A549 (cell line): ENCODE measurements around the gene NCBP3. TPM values are rescaled to one million over a fixed set of nuclear protein-coding genes. Genes with fewer than 3 reads are reported as not detected.

Experiments used
- ATAC-seq, 2 experiments: fragments of 200-7000 bp in 1 of 2; fragments of >200 bp in 1 of 2; cut with Nextera tagmentation in 1 of 2; cut with Tn5 transposase in 1 of 2; 3 replicates each; pipeline versions ENCODE4 v1.8.0 to v1.9.1; 2018 to 2020; ENCODE audit warnings: mild to moderate bottlenecking in 1 of 2, moderate library complexity in 1 of 2
- CTCF ChIA-PET: fragments of 300-600 bp; sonication (Branson Sonifier 250); formaldehyde crosslinking; extraction: SDS; loops from one replicate; lab custom pipeline; 2021; ENCODE audit warnings: antibody characterized with exemption, inconsistent platforms; lab: Yijun Ruan, JAX
- POLR2A ChIA-PET: fragments of 350-600 bp; formaldehyde crosslinking; extraction: SDS; loops from one replicate; lab custom pipeline; 2021; ENCODE audit warnings: antibody characterized with exemption, inconsistent platforms; lab: Yijun Ruan, JAX
- DNase-seq, 2 experiments: peaks; one replicate each; pipeline versions ENCODE4 v3.0.0 to v3.0.0-alpha.2; 2011 to 2016; ENCODE audit warnings: low read depth in 1 of 2, low spot score in 1 of 2
- FAIRE-seq: peaks from 2 replicates; lab custom pipeline; 2011; peaks lifted over from hg19 to GRCh38; lab: Jason Lieb, UNC
- H3K27ac ChIP-seq, 2 experiments: fragments of >200 bp; sonication (Bioruptor Twin); formaldehyde crosslinking; 3 replicates each; pipeline ENCODE4 v1.5.1; 2016 to 2017
- H3K4me1 ChIP-seq: fragments of >200 bp; sonication (Bioruptor Twin); formaldehyde crosslinking; 3 replicates; pipeline ENCODE4 v1.6.1; 2016
- H3K4me2 ChIP-seq: fragments of >200 bp; sonication (Bioruptor Twin); formaldehyde crosslinking; 3 replicates; pipeline ENCODE4 v1.6.1; 2016
- H3K4me3 ChIP-seq: fragments of >200 bp; sonication (Bioruptor Twin); formaldehyde crosslinking; 3 replicates; pipeline ENCODE4 v1.5.1; 2016
- H3K9me3 ChIP-seq: fragments of >200 bp; sonication (Bioruptor Twin); formaldehyde crosslinking; 3 replicates; pipeline ENCODE4 v1.6.1; 2016
- CBX2 ChIP-seq: fragments of 200-600 bp; sonication (generic); IDR thresholded peaks from 2 replicates; pipeline ENCODE4 v1.6.1; 2016; ENCODE audit warnings: low read depth, mild to moderate bottlenecking, borderline replicate concordance
- CBX8 ChIP-seq: fragments of 200-600 bp; sonication (generic); IDR thresholded peaks from 2 replicates; pipeline ENCODE4 v1.6.1; 2016
- CEBPB ChIP-seq, 2 experiments: fragments of >200 bp in 1 of 2; sonication (Bioruptor Twin) in 1 of 2; formaldehyde crosslinking in 1 of 2; IDR thresholded peaks; 2 replicates each; pipeline ENCODE4 v1.6.1; 2012 to 2016
- CHD4 ChIP-seq: fragments of 200-600 bp; sonication (generic); IDR thresholded peaks from 2 replicates; pipeline ENCODE4 v1.6.1; 2016; ENCODE audit warnings: antibody characterized with exemption, mild to moderate bottlenecking, borderline replicate concordance
- ESRRA ChIP-seq: fragments of 150-350 bp; IDR thresholded peaks from 2 replicates; pipeline ENCODE4 v1.6.1; 2014; ENCODE audit warnings: mild to moderate bottlenecking, low read length, borderline replicate concordance
- FOSB ChIP-seq: fragments of 250-450 bp; sonication (Bioruptor Pico); IDR thresholded peaks from 2 replicates; pipeline ENCODE4 v1.5.0; 2020; ENCODE audit warnings: mild to moderate bottlenecking, moderate library complexity
- JUN ChIP-seq, 2 experiments: fragments of >200 bp; sonication (Bioruptor Twin); formaldehyde crosslinking; IDR thresholded peaks; 2 replicates in 1 of 2; 3 replicates in 1 of 2; pipeline ENCODE4 v1.6.1; 2016 to 2017
- KDM1A ChIP-seq: fragments of 200-600 bp; sonication (generic); IDR thresholded peaks from 2 replicates; pipeline ENCODE4 v1.6.1; 2016; ENCODE audit warnings: low read depth, mild to moderate bottlenecking
- MYC ChIP-seq: IDR thresholded peaks from 2 replicates; pipeline ENCODE4 v1.6.1; 2012; ENCODE audit warnings: mild to moderate bottlenecking, inconsistent platforms, low read length, improper control_type of control experiment, borderline replicate concordance
- NPAS2 ChIP-seq: fragments of 250-450 bp; sonication (Bioruptor Pico); IDR thresholded peaks from 2 replicates; pipeline ENCODE4 v1.8.0; 2022; ENCODE audit warnings: mild to moderate bottlenecking, moderate library complexity, borderline replicate concordance
- NR3C1 ChIP-seq: fragments of >200 bp; sonication (Bioruptor Twin); formaldehyde crosslinking; IDR thresholded peaks from 3 replicates; pipeline ENCODE4 v1.6.1; 2017
- RFX5 ChIP-seq: fragments of 450-650 bp; IDR thresholded peaks from 2 replicates; pipeline ENCODE4 v1.7.1; 2014; ENCODE audit warnings: antibody characterized with exemption, mild to moderate bottlenecking, moderate library complexity
- SMC3 ChIP-seq: fragments of >200 bp; sonication (Bioruptor Twin); formaldehyde crosslinking; IDR thresholded peaks from 3 replicates; pipeline ENCODE4 v1.6.1; 2018; ENCODE audit warnings: inconsistent platforms
- TP53 ChIP-seq: fragments of 250-450 bp; sonication (Bioruptor Pico); IDR thresholded peaks from 2 replicates; pipeline ENCODE4 v1.5.0; 2021; ENCODE audit warnings: mild to moderate bottlenecking, moderate library complexity
- ZC3H11A ChIP-seq: fragments of 450-650 bp; IDR thresholded peaks from 2 replicates; pipeline ENCODE4 v1.6.1; 2014; ENCODE audit warnings: antibody characterized with exemption, mild to moderate bottlenecking
- ZSCAN20 ChIP-seq: fragments of 250-450 bp; sonication (Bioruptor Pico); IDR thresholded peaks from 2 replicates; pipeline ENCODE4 v1.8.0; 2022; ENCODE audit warnings: mild to moderate bottlenecking, moderate library complexity
- WGBS: methylation state at CpG from one replicate; pipeline ENCODE4 v1.1.6; 2017; ENCODE audit errors: missing lambda C conversion rate; 5-methylcytosine and 5-hydroxymethylcytosine counted together
- polyA plus RNA-seq, 4 experiments: library from polyadenylated mRNA; depleted of rRNA in 3 of 4; stranded (reverse); fragments of >200 nt; fragmentation: RNase III in 1 of 4; extraction: RNeasy Plus Mini Kit Qiagen cat#74134 plus additional on column Dnase treatment in 1 of 4; gene quantifications; 2 replicates in 3 of 4; 3 replicates in 1 of 4; pipeline ENCODE4 v1.2.3, GENCODE V29; 2011 to 2017
- TF ChIP-seq, protein P1 (sequence below): fragments of 200-600 bp; sonication (generic); IDR thresholded peaks from 2 replicates; pipeline ENCODE4 v1.6.1; 2016; ENCODE audit warnings: antibody characterized with exemption, mild to moderate bottlenecking, moderate library complexity
- TF ChIP-seq, protein P2 (sequence below): fragments of 450-650 bp; IDR thresholded peaks from 2 replicates; pipeline ENCODE4 v1.6.1; 2014; ENCODE audit warnings: antibody characterized with exemption
- TF ChIP-seq, protein P3 (sequence below): IDR thresholded peaks from 2 replicates; pipeline ENCODE4 v1.6.1; 2012
- TF ChIP-seq, protein P4 (sequence below): fragments of 250-450 bp; sonication (Bioruptor Pico); IDR thresholded peaks from 2 replicates; pipeline ENCODE4 v1.5.0; 2020; ENCODE audit warnings: low read depth, mild to moderate bottlenecking, moderate library complexity

Gene NCBP3
- polyA plus RNA-seq, 2 of the 4 experiments (the other 2 are of a cell fraction) = 32.7 to 36.6 TPM

DNA sequence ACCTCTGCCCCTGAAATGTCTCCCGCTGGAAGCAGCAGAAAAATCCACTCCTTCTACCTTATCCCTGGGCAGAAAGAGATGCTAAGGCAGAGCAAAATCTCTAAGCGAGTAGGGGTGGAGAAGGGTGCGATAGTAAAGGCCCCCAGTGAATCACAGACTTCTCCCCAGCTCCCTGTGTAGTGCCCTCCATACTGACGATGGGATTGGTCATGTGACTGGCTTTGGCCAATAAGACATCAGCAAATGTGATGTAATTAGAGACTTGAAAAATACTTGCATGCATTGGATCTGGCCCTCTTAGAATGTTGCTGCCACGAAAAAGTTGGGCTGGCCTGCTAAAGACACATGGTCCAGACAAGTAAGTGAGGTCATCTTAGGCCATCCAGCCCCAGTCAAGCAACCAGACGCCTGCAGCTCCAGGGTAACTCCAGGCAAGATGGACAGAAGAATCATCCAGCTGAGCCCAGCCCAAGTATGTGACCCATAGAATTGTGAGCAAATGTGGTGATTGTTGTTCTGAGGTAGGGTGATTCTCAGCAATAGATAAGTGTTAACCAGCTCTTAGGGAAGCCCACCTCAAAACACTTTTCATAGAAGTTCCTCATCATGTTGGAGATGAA, 86.3 kb downstream of the NCBP3 start:
- peaks cover 13% of the 10 kb centered on the region; the same call in 2 of the 3 replicates for H3K9me3 ChIP-seq
- ATAC-seq (no peak), DNase-seq (no peak), FAIRE-seq (no peak)
- no peak overlapping the region for H3K4me2 ChIP-seq
- H3K4me1 ChIP-seq = peaks cover 6% of the 10 kb centered on the region; the same call in 1 of the 3 replicates
- H3K4me3 ChIP-seq = no peak overlapping the region
- TF ChIP-seq, protein P1, sequence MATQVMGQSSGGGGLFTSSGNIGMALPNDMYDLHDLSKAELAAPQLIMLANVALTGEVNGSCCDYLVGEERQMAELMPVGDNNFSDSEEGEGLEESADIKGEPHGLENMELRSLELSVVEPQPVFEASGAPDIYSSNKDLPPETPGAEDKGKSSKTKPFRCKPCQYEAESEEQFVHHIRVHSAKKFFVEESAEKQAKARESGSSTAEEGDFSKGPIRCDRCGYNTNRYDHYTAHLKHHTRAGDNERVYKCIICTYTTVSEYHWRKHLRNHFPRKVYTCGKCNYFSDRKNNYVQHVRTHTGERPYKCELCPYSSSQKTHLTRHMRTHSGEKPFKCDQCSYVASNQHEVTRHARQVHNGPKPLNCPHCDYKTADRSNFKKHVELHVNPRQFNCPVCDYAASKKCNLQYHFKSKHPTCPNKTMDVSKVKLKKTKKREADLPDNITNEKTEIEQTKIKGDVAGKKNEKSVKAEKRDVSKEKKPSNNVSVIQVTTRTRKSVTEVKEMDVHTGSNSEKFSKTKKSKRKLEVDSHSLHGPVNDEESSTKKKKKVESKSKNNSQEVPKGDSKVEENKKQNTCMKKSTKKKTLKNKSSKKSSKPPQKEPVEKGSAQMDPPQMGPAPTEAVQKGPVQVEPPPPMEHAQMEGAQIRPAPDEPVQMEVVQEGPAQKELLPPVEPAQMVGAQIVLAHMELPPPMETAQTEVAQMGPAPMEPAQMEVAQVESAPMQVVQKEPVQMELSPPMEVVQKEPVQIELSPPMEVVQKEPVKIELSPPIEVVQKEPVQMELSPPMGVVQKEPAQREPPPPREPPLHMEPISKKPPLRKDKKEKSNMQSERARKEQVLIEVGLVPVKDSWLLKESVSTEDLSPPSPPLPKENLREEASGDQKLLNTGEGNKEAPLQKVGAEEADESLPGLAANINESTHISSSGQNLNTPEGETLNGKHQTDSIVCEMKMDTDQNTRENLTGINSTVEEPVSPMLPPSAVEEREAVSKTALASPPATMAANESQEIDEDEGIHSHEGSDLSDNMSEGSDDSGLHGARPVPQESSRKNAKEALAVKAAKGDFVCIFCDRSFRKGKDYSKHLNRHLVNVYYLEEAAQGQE = no peak
- TF ChIP-seq, protein P2, sequence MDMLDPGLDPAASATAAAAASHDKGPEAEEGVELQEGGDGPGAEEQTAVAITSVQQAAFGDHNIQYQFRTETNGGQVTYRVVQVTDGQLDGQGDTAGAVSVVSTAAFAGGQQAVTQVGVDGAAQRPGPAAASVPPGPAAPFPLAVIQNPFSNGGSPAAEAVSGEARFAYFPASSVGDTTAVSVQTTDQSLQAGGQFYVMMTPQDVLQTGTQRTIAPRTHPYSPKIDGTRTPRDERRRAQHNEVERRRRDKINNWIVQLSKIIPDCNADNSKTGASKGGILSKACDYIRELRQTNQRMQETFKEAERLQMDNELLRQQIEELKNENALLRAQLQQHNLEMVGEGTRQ = peak; percentile 61
- ChIA-PET POLR2A (no interaction called here), CTCF (interaction anchor here (0.5 to 9.2 kb wide), 5 partner anchors 9 to 251 kb away, joined by 3 to 88 read pairs (median 5); partner anchors contain the start of gene NCBP3)
- no peak overlapping the region for H3K27ac ChIP-seq
- WGBS = 40% methylated on average over 6 of the region's 6 CpGs

DNA sequence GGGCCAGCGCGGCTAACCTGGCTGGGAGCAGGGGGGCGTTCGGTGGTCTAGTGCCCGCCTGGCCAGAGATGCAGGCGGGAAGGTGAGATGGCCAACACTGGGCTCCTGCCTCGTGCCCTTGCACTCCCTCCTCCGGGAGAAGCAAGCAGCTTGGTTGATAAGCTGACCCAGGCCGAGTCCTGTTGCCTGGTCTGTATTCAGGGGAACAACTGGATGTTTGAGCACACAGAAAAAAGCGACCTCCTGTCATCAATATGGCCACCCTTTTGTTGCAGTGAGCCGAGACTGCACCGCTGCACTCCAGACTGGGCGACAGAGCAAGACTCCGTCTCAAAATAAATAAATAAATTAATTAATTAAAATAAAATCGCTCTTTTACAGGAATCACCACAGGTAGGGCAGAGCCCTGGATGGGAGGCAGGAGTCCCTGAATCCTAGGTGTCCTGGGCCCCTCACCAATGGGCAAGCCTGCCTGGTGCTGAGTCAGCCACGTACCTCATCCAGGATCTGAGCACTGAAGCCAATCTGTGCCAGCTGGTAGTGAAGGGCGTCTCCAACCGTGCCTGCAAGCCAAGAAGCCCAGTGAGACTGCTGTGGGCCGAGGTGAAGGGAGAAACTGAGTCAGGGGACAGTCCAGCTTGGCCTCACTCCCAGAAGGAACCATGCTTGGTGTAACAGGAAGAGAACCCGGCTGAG, 90.6 kb downstream of the NCBP3 start:
- H3K9me3 ChIP-seq = peaks cover 13% of the 10 kb centered on the region; the same call in 2 of the 3 replicates
- POLR2A ChIA-PET = no interaction called here
- FAIRE-seq (no peak), DNase-seq (no peak), ATAC-seq (peak; percentile 3 to 8; a peak in 1 of 6 replicates)
- CTCF ChIA-PET = interaction anchor here (2.0 to 2.2 kb wide), 2 partner anchors 8 to 73 kb away, joined by 5 to 8 read pairs; no protein-coding TSS in a partner anchor
- WGBS = 85% methylated on average over 17 of the region's 20 CpGs
- H3K4me2 ChIP-seq = peak overlapping the region; percentile 63
- peak overlapping the region in 1 of 2 experiments; percentile 45; a peak in 2 of 6 replicates for H3K27ac ChIP-seq
- H3K4me1 ChIP-seq = peaks cover 9% of the 10 kb centered on the region; the same call in 1 of the 3 replicates
- peak overlapping the region; percentile 36 for H3K4me3 ChIP-seq
- TF ChIP-seq SMC3 (no peak), FOSB (CRISPR knock-in tag) (no peak), RFX5 (no peak), ZSCAN20 (CRISPR knock-in tag) (no peak), KDM1A (no peak), MYC (no peak), CHD4 (no peak), JUN (IDR thresholded peaks at IDR 0.05) (no peak), ESRRA (no peak), CBX2 (no peak), TP53 (no peak), ZC3H11A (no peak), CEBPB (IDR thresholded peaks at IDR 0.05) (no peak), NPAS2 (CRISPR knock-in tag) (no peak), CBX8 (no peak), NR3C1 (no peak)
- TF ChIP-seq, protein P3, sequence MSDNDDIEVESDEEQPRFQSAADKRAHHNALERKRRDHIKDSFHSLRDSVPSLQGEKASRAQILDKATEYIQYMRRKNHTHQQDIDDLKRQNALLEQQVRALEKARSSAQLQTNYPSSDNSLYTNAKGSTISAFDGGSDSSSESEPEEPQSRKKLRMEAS = no peak
- TF ChIP-seq, protein P1 = no peak
- TF ChIP-seq, protein P4, sequence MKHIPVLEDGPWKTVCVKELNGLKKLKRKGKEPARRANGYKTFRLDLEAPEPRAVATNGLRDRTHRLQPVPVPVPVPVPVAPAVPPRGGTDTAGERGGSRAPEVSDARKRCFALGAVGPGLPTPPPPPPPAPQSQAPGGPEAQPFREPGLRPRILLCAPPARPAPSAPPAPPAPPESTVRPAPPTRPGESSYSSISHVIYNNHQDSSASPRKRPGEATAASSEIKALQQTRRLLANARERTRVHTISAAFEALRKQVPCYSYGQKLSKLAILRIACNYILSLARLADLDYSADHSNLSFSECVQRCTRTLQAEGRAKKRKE (CRISPR knock-in tag) = no peak
